K562 (cell line): ENCODE data around the gene LRFN4. TPM values are rescaled to one million over a fixed set of nuclear protein-coding genes. Genes with fewer than 3 reads are reported as not detected.
A peak's percentile ranks its signal among the peaks of the same experiment; 100 is the strongest.

ENCODE experiments used
- CTBP1 ChIP-seq: fragments of 450-650 bp; IDR thresholded peaks from 2 replicates; pipeline ENCODE4 v1.6.1; 2016; ENCODE audit warnings: borderline replicate concordance
- CTCF ChIP-seq, 3 experiments: IDR thresholded peaks in 2 of 3; conservative IDR thresholded peaks in 1 of 3; 2 replicates each; pipeline ENCODE4 v1.5.1; 2011 to 2012; ENCODE audit warnings: low read length in 3 of 3, mild to moderate bottlenecking in 3 of 3, control low read depth in 2 of 3, improper control_type of control experiment in 1 of 3, inconsistent platforms in 1 of 3, low read depth in 1 of 3, mixed read lengths in 1 of 3, moderate library complexity in 1 of 3; ENCODE audit not compliant: insufficient read depth in 2 of 3
- ELF2 ChIP-seq: fragments of 250-450 bp; sonication (Bioruptor Pico); IDR thresholded peaks from 2 replicates; pipeline ENCODE4 v1.5.0; 2021; ENCODE audit warnings: mild to moderate bottlenecking
- FOXJ3 ChIP-seq: sonication (generic); formaldehyde crosslinking; IDR thresholded peaks from 2 replicates; pipeline ENCODE4 v1.4.0; 2020; ENCODE audit warnings: mild to moderate bottlenecking, missing genetic modification reagents
- FOXM1 ChIP-seq, 2 experiments: fragments of 450-650 bp in 1 of 2; sonication (generic) in 1 of 2; formaldehyde crosslinking in 1 of 2; IDR thresholded peaks; 2 replicates each; pipeline versions ENCODE4 v1.6.1 to v1.9.0; 2017 to 2022; ENCODE audit warnings: low read depth in 2 of 2, mild to moderate bottlenecking in 2 of 2, missing genetic modification reagents in 1 of 2, moderate library complexity in 1 of 2
- GATAD2A ChIP-seq: fragments of 450-650 bp; IDR thresholded peaks from 2 replicates; pipeline ENCODE4 v1.6.1; 2017
- GTF2E2 ChIP-seq: fragments of 200-800 bp; sonication (Bioruptor generic); IDR thresholded peaks from 2 replicates; pipeline ENCODE4 v1.6.1; 2016; ENCODE audit warnings: missing genetic modification characterization, missing compliant biosample characterization
- HNRNPK ChIP-seq: fragments of 200-400 bp; formaldehyde crosslinking; IDR thresholded peaks from one replicate; pipeline ENCODE4 v1.6.1; 2018; ENCODE audit warnings: mild to moderate bottlenecking, low read depth, low read length; ENCODE audit not compliant: poor library complexity, severe bottlenecking
- KLF16 ChIP-seq: IDR thresholded peaks from 2 replicates; pipeline ENCODE4 v1.6.1; 2016; ENCODE audit warnings: antibody characterized with exemption
- MAFG ChIP-seq: fragments of 450-650 bp; conservative IDR thresholded peaks from 2 replicates; pipeline ENCODE4 v1.6.1; 2016; ENCODE audit warnings: missing genetic modification characterization, missing compliant biosample characterization
- MTA1 ChIP-seq: fragments of 450-650 bp; IDR thresholded peaks from 2 replicates; pipeline ENCODE4 v1.6.1; 2017; ENCODE audit warnings: borderline replicate concordance
- NR2C2 ChIP-seq, 2 experiments: fragments of 200-800 bp in 1 of 2; sonication (Bioruptor generic) in 1 of 2; sonication (generic) in 1 of 2; formaldehyde crosslinking in 1 of 2; IDR thresholded peaks; 2 replicates each; pipeline versions ENCODE4 v1.6.1 to v1.8.0; 2016 to 2022; ENCODE audit warnings: mild to moderate bottlenecking in 1 of 2, missing compliant biosample characterization in 1 of 2, missing genetic modification characterization in 1 of 2, missing genetic modification reagents in 1 of 2
- NR4A1 ChIP-seq, 2 experiments: fragments of 250-450 bp in 1 of 2; fragments of 450-650 bp in 1 of 2; sonication (Bioruptor Pico) in 1 of 2; IDR thresholded peaks; 2 replicates each; pipeline versions ENCODE4 v1.4.0 to v1.6.1; 2016 to 2020; ENCODE audit warnings: mild to moderate bottlenecking in 2 of 2, missing compliant biosample characterization in 1 of 2, missing genetic modification characterization in 1 of 2, moderate library complexity in 1 of 2
- POLR2A ChIP-seq: fragments of 450-650 bp; conservative IDR thresholded peaks from 2 replicates; pipeline ENCODE4 v1.6.1; 2016
- POLR2B ChIP-seq: fragments of 450-650 bp; IDR thresholded peaks from 2 replicates; pipeline ENCODE4 v1.6.1; 2018; ENCODE audit warnings: low read depth; ENCODE audit not compliant: partially characterized antibody
- POLR2G ChIP-seq: fragments of 200-400 bp; formaldehyde crosslinking; IDR thresholded peaks from 2 replicates; pipeline ENCODE4 v1.6.1; 2017; ENCODE audit warnings: low read depth, mild to moderate bottlenecking, antibody characterized with exemption, low read length, moderate library complexity
- SIN3A ChIP-seq, 2 experiments: fragments of 150-350 bp in 1 of 2; IDR thresholded peaks; 2 replicates each; pipeline ENCODE4 v1.6.1; 2011 to 2016; ENCODE audit warnings: borderline replicate concordance in 2 of 2, low read depth in 2 of 2, low read length in 2 of 2, mild to moderate bottlenecking in 2 of 2, moderate library complexity in 2 of 2; ENCODE audit not compliant: control insufficient read depth in 1 of 2
- SMAD1 ChIP-seq: fragments of 150-350 bp; IDR thresholded peaks from 2 replicates; pipeline ENCODE4 v1.6.1; 2014; ENCODE audit warnings: low read length, low read depth; ENCODE audit not compliant: partially characterized antibody
- SRF ChIP-seq, 2 experiments: fragments of 250-450, 450-650 bp in 1 of 2; sonication (Bioruptor Pico) in 1 of 2; sonication (generic) in 1 of 2; formaldehyde crosslinking; IDR thresholded peaks; 2 replicates each; pipeline versions ENCODE4 v1.5.0 to v1.5.1; 2020 to 2022; ENCODE audit warnings: mild to moderate bottlenecking in 1 of 2, missing genetic modification reagents in 1 of 2
- TAF1 ChIP-seq: IDR thresholded peaks from 2 replicates; pipeline ENCODE4 v1.6.1; 2011; ENCODE audit warnings: mild to moderate bottlenecking, low read length, moderate library complexity; ENCODE audit not compliant: insufficient read depth, control insufficient read depth, severe bottlenecking; ENCODE audit errors: extremely low read depth
- TCF7 ChIP-seq: sonication (generic); IDR thresholded peaks from 2 replicates; pipeline ENCODE4 v1.6.1; 2016; ENCODE audit warnings: antibody characterized with exemption, borderline replicate concordance
- TFAM ChIP-seq: fragments of 250-450 bp; sonication (Bioruptor Pico); conservative IDR thresholded peaks from 2 replicates; pipeline ENCODE4 v1.5.0; 2021; ENCODE audit warnings: mild to moderate bottlenecking, moderate library complexity
- ZBTB7A ChIP-seq: IDR thresholded peaks from 2 replicates; pipeline ENCODE4 v1.6.1; 2011; ENCODE audit warnings: low read depth, mild to moderate bottlenecking, low read length, moderate library complexity, borderline replicate concordance; ENCODE audit not compliant: control insufficient read depth
- ZKSCAN3 ChIP-seq: fragments of 250-450 bp; sonication (Bioruptor Pico); IDR thresholded peaks from 2 replicates; pipeline ENCODE4 v1.4.0; 2020
- ZNF76 ChIP-seq: fragments of 250-450 bp; sonication (Bioruptor Pico); IDR thresholded peaks from 2 replicates; pipeline ENCODE4 v1.4.0; 2020; ENCODE audit warnings: mild to moderate bottlenecking, moderate library complexity, borderline replicate concordance
- polyA plus RNA-seq, 8 experiments: library from polyadenylated mRNA; depleted of rRNA in 4 of 8; stranded (reverse) in 5 of 8; unstranded in 3 of 8; fragments of >200 nt; fragmentation: Nextera tagmentation in 2 of 8; fragmentation: Illumina TruSeq in 1 of 8; extraction: Ambion mirVana in 2 of 8; extraction: Trizol in 1 of 8; gene quantifications; 2 replicates each; pipeline versions ENCODE4 v1.2.1 to v1.2.3, GENCODE V29; 2011 to 2014; ENCODE audit warnings: inconsistent platforms in 1 of 8, missing spikeins in 1 of 8
- total RNA-seq, 7 experiments: library from RNA; depleted of rRNA in 6 of 7; stranded (reverse); fragments of >200 nt in 6 of 7; fragmentation: Illumina TruSeq in 2 of 7; extraction: Trizol in 2 of 7; gene quantifications; 2 replicates each; pipeline versions ENCODE4 v1.2.1 to v1.2.3, GENCODE V29; 2011 to 2021; ENCODE audit warnings: low replicate concordance in 1 of 7

Gene LRFN4
- total and polyA plus RNA-seq, 9 of the 15 experiments (the other 6 are each of a cell fraction or from before 2014, with no cell fraction given), result 0.10 to 60.1 (median 6.7) TPM

GRCh38 chr11:66855574-66856495 is 1.0 kb upstream of the LRFN4 start (continued):
- TF ChIP-seq MTA1 (no peak; the same call in 1 of the 2 replicates), ZBTB7A (no peak), SRF (CRISPR knock-in tag; IDR thresholded peaks at IDR 0.05) (peak in 1 of 2 experiments; percentile 10; a peak in 1 of 4 replicates), CTBP1 (peak; percentile 85), NR4A1 (CRISPR knock-in tag; IDR thresholded peaks at IDR 0.05) (peak; percentile 75; the same call in 1 of the 2 replicates), NR4A1 (tag; IDR thresholded peaks at IDR 0.05) (peak; percentile 50), SMAD1 (peak; percentile 62), FOXM1 (IDR thresholded peaks at IDR 0.05; ENCODE audit: low read depth) (peak; percentile 40; the same call in 1 of the 2 replicates), FOXM1 (CRISPR knock-in tag; IDR thresholded peaks at IDR 0.05; ENCODE audit: low read depth) (peak; percentile 65; the same call in 1 of the 2 replicates), POLR2G (peak; percentile 94), SIN3A (IDR thresholded peaks at IDR 0.05; ENCODE audit: borderline replicate concordance in 2 of 2, control insufficient read depth in 1 of 2, low read depth in 2 of 2, low read length in 2 of 2) (0 out of 4 replicates have a peak, but pooled peaks have one; percentile 21 to 41), ZKSCAN3 (CRISPR knock-in tag) (no peak), POLR2B (peak; percentile 87), MAFG (tag) (no peak), ZNF76 (CRISPR knock-in tag) (peak; percentile 83), TFAM (CRISPR knock-in tag) (no peak), KLF16 (peak; percentile 78), TCF7 (no peak), ELF2 (CRISPR knock-in tag) (0 out of 2 replicates have a peak, but pooled peaks have one; percentile 49), POLR2A (peak; percentile 95), GTF2E2 (tag) (peak; percentile 73; the same call in 1 of the 2 replicates), NR2C2 (CRISPR knock-in tag; IDR thresholded peaks at IDR 0.05) (peak; percentile 24; the same call in 1 of the 2 replicates), NR2C2 (tag; IDR thresholded peaks at IDR 0.05) (no peak), CTCF (IDR thresholded peaks at IDR 0.05 in 2 of 3, conservative IDR thresholded peaks at IDR 0.05 in 1 of 3; ENCODE audit: insufficient read depth in 2 of 3, low read depth in 1 of 3, low read length in 3 of 3) (0 out of 6 replicates have a peak, but pooled peaks of 1 of the 3 experiments have one; percentile 3), FOXJ3 (CRISPR knock-in tag) (no peak), GATAD2A (0 out of 2 replicates have a peak, but pooled peaks have one; percentile 60), TAF1 (peak; percentile 85), HNRNPK (peak; percentile 59)
